Glomerular endothelial cell (primary cell): Measurements from ENCODE around the gene AHCYL2. TPM values are rescaled to one million over a fixed set of nuclear protein-coding genes. Genes with fewer than 3 reads are reported as not detected.
A peak's percentile ranks its signal among the peaks of the same experiment; 100 is the strongest.

Source experiments
- DNase-seq: peaks from one replicate; pipeline ENCODE4 v3.0.0-alpha.2; 2011; ENCODE audit warnings: low read depth, low spot score; ENCODE audit errors: extremely low read depth
- total RNA-seq: library from RNA; depleted of rRNA; stranded (reverse); fragments of >200 nt; gene quantifications from 2 replicates; pipeline ENCODE4 v1.2.3, GENCODE V29; 2015

Gene AHCYL2
- total RNA-seq: 12.1 and 12.4 TPM in 2 replicates

DNA sequence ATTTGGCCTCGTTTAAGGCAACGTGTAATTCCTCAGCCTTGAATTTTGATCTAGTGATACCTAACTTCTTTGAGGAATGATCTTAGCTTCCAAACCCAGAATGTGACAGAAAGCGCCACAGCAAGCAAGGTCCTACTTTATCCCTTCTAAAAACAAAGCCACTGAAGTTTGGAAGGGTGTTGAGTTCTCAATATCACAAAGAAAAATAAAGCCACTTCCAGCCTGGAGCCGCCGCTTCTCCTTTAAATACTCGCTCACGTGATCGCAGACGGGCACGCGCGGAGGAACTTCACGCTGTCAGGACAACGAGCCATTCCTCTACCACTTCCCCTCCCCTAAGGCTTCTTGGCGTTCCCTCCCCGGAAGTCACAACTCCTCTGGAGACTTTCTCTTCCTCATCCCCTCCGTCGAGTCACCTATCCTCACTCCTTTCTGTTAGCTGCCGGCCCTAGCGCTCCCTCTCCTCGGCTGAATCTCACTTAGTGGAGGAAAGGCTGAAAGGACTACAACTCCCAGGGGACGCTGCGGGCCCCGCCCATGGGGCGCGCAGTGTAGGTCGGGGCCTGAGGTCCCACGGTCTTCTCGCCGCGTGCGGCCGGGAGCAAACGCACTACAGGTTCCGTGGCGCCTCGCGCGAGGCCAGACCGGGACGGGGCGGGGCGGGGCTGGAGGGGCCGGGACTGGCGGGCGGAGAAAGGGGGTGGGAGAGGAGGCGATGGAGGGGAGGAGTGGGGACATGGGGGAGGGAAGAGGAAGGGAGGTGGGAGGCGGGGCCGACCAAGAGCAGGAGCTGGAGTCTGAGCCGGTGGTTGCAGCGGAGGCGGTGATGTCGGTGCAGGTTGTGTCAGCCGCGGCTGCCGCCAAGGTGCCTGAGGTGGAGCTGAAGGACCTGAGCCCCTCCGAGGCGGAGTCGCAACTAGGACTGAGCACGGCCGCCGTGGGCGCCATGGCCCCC lies at the start of gene AHCYL2:
Gene AHCYL2, plus strand, starts transcription at position 780 of the 955 bp plus-strand sequence.
- peak; percentile 72 for DNase-seq

DNA sequence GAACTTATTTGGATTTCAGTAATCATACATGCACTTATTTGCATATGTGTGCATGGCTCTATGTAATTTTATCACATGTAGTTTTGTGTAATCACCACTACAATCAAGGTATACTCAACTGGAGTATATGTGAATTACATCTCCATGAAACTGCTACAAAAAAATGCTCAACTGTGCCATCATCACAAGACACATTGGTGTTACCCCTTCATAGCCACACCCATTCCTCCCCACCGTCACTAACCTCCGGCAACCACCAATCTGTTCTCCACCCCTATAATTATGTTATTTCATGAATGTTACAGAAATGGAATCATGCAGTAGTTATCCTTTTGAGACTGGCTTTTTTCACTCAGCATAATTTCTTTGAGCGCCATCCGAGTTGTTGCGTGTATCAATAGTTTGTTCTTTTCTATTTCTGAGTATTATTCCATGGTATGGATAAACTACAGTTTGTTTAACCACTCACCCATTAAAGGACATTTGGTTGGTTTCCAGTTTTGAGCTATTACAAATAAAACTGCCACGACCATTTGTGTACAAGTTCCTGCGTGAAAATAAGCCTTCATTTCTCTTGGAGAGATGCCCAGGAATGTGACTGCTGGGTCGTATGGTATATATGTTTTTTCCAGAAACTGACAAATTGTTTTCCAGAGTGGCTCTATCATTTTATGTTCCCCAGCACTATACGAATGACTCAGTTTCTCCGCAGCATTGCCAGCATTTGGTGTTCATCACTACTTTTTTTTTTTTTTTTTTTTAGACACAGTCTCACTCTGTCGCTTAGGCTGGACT lies 47.7 kb upstream of the AHCYL2 start:
- no peak for DNase-seq

DNA sequence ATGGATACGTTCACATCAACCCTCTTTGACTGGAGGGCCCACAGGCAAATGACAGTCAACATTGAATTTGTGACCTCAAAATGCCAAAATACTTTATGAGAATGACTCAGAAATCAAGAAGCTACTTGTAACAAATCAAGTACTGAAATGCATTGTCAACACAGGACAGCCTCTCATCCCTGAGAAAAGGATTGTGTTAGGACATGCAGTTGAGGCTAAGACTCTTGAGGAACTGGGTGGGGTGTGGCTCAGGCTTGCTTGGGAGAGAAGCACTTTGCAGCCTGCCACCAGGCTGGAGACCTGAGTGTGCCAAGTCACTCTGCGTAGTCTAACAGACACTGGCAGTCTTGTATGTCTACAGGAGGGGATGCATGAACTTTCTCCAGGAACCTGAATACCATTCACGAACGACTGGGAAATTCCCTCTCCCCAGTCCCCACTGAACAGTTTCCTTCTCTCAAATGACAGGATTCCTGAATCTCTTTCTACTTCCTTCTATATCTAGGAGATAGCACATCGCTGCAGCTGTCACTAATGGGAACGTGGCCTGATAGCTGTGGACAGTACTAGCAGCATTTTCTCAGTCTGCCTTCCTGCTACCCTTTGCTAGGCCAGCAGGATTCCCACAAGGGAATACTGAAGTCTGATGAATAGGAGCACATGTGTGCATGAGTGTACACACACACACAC lies 39.7 kb upstream of the AHCYL2 start:
- DNase-seq: no peak

DNA sequence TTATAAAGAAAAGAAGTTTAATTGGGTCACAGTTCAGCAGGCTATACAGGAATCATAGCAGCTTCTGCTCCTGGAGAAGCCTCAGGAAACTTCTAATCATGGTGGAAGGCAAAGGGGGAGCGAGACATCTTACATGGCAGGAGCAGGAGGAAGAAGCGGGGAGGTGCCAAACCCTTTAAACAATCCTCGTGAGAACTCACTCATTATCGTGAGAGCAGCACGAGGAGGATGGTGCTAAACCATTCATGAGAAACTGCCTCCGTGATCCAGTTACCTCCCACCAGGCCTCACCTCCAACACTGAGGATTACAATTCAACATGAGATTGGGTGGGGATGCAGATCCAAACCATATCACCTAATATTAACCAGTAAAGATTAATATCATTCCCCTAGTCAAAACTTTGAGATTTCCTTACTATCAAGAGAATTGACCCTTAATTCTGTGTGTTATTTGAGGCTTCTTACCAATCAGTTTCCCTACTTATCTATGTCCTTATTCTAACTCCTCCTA lies 38.0 kb upstream of the AHCYL2 start:
- DNase-seq: no peak

DNA sequence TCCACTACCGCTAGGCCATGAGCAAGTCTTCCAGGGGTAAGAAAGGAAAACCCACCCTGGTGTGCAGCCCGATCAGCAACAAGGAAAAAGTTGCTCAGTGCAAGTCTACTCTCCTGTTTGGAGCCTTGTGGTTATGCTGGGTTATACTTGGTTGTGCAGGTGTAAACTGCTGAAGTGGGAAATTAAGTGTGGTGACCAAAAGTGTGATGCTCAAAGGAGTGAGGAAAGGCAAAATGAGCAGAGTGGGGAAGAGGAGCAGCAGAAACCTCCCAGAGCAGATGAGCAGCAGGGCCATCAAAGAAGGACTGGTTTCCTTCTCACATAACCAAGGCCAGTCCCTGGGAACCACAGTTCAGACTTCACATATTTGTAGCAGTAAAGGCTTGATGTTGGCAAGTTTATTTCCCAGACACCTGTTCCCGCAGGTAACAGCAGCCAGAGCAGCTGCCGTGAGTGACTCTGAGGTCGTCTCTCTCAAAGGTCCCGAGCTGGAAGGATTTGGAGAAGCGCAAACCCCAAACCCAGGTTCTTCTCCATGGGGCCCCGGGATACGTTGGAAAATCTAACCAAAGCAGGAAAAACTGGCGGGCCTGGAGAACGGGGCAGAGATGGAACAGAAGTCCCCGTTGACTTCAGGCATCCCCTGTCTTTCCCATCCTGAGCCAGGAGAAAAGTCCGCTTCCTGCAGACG lies 37.0 kb upstream of the AHCYL2 start:
- DNase-seq: no peak

DNA sequence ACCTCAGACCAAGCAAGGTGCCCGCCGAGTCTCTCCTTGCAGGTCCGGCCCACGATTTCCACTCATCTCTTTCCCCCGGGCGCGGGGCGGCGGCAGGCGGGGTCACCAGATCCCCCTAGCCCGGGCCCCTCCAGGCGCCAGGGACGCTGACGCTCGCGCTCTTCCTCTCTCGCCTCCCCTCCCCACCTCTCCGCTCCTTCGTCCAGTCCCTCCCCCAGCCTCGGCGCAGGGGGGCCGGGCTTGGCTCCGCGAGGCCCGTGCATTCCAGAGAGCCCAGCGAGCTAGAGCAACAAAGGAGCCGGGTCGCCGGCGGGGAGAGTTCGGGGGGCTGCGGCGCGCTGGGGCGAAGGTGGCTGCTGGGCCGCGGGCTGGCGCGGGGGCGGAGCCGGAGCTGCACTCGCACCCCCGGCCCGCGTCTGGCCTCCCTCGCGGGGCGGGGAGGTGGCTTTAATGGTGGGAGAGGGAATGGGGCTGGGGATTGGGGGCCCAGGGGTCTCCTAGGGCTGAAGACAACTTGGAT lies 36.4 kb upstream of the AHCYL2 start, which contains the start of gene SMO:
Gene SMO, plus strand, starts transcription at position 262 of the 520 bp plus-strand sequence. CDS start 519 bp downstream, outside the sequence.
- no peak for DNase-seq

DNA sequence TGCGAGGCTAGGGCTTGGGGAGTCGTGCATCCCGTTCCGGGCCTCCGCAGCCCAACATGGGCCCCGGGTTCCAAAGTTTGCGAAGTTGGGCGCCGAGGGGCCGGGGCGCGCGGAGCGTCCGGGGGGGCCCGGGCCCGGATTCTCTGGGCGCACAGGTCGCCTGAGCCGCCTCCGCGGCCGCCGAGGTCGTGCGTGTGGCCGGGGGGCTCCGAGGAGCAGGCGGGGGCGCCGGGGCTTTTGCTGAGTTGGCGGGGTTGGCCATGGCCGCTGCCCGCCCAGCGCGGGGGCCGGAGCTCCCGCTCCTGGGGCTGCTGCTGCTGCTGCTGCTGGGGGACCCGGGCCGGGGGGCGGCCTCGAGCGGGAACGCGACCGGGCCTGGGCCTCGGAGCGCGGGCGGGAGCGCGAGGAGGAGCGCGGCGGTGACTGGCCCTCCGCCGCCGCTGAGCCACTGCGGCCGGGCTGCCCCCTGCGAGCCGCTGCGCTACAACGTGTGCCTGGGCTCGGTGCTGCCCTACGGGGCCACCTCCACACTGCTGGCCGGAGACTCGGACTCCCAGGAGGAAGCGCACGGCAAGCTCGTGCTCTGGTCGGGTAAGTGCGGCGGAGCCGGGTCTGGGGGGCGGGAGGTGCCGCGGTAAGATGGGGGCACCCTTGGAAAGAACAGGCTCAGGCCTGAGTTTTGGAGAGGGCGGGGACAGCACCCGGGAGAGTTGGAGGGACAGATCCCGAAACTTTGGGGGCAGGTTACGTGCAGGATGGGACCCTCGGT lies 35.8 kb upstream of the AHCYL2 start:
- no peak for DNase-seq

DNA sequence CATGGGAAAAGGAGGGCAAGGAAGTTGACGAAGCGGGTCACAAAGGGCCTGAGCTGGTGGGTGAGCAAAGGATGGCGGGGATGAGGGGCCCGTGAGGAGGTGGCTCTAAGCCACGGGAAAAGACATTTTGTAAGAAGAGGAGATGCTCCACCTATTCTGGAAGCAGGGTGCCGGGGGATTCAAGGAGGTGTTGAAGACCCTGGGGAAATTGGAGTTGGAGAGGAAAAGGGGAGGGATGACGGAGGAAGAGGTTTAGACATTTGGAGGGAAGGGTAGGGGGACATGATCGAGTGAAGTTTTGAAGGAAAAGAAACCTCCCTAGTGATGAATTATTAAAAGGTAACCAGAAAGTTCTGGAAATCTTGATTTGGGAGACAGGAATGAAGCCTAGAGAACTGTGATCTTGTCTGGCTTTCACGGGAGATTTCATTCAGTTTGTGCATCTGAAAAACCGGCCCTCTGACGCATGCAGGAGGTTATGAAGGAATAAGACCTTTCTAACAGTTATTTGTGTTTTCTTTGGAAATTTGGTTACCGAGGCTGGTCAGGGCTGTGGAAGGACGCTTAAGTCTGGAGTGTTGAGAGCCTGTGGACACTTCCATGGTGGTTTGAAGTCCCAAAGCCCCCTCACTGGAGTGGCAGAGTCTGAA lies 35.0 kb upstream of the AHCYL2 start:
- no peak for DNase-seq

DNA sequence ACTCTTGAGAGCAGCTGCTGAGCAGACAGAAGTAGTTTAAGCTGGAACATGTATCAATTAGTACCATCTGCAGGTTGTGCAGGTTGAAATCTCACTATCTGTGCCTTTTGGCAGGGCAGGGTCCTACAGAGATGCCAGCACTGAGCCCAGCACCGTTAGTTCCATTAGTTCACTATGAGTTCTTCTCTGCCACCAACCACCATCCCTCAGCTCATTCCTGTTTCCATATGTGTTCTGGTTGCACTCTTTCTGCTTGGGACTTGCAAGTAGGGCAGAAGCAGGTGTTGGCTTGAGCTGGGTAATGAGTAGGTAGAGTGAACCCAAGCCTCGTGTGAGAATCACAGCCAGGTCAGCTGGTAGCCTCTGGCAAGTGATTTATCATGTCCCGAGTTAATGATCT lies 33.6 kb upstream of the AHCYL2 start:
- DNase-seq: no peak

DNA sequence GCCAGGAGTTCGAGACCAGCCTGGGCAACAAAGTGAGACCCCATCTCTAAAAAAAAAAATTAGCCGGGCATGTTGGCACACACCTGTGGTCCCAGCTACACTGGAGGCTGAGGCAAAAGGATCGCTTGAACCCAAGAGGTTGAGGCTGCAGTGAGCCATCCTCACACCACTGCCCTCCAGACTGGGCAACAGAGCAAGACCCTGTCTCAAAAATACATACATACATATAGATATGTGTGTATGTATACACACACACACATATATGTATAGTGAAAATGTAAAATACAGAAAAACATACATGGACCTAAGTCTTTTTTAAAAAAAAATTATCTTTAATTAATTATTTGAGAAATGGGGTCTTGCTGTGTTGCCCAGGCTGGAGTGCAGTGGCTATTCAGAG lies 30.9 kb upstream of the AHCYL2 start:
- no peak for DNase-seq

DNA sequence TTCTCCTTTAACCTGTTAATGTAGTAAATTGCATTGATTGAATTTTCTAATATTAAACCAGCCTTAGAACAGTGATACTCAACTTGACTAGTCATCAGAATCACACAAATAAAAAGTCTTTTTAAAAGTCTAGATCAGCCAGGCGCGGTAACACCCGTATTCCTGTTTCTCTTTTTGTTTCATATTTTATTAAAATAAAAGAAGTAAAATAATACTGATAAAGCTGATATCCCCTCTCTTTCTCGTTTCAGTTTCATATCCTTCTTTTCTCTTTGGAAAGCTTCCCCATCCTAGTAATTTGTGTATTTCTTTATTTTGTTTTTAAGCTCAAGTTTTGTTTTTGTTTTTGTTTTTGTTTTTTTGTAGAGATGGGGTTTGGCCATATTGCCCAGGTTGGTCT lies 27.1 kb upstream of the AHCYL2 start:
- DNase-seq: no peak

DNA sequence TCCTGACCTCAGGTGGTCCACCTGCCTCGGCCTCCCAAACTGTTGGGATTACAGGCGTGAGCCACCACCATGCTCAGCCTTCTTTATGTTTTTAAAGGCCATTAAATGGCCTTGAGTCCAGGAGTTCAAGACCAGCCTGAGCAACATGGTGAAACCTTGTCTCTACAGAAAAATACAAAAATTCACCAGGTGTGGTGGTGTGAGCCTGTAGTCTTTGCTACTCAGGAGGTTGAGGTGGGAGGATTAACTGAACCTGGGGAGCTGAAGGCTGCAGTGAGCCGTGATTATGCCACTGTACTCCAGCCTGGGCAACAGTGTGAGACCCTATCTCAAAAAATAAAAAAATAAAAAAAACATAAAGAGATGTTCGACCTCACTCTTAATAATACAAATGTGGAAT lies 25.4 kb upstream of the AHCYL2 start:
- DNase-seq: no peak

DNA sequence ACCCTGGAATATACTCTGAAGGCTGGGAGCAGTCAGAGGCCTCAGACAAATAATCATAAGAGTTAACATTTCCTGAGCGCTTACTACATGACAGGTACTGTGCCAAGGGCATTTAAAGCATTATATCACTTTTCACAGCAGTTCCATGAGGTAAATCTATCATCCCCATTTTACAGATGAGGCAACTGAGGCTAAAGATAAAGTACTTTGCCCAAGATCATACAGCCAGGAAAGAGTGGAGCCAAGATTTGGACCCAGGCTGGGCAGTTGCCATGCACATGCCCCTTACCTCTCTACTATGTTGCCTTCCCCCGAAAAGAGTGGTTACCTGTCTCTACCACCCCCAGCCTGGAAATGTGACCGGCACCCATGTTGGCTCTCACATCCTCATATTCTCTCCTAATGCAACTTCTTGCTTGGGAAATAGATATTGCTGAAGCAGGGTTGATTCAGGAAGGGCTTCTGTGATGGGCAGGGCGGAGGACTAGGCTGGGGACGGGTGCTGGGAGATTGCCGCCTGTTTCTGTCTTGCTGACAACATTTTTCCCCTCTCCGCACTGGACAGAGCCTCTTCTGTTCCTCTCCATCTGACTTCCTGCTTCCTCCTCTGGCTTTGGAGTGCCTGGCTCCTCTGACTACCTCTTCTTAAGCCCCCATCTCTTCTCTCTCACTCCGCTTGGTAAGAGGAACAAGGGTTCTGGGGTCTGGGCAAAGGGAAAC lies 22.6 kb upstream of the AHCYL2 start:
- no peak for DNase-seq

DNA sequence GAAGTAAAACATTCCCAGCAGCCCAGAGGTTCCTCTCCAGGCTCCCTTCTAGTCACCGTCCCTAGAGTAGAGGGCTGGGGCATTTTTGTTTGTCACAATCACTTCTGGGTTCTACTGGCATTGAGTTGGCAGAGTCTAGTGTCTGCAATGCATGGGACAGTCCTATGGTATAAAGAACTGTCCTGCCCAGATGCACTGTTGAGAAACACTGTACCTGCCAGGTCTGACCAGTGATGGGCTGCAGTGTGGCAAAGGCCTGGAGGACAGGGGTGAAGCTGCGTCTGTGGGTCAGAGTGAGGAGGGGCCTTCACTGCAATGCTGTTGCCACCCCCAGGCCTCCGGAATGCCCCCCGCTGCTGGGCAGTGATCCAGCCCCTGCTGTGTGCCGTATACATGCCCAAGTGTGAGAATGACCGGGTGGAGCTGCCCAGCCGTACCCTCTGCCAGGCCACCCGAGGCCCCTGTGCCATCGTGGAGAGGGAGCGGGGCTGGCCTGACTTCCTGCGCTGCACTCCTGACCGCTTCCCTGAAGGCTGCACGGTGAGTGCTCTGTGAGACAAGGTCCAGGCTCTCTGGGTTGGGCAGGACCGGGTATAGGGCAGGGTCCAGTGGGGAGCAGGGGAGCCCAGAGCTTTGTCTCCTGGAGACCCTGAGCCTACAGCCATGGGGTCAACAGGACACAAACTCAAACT lies 21.6 kb upstream of the AHCYL2 start:
- no peak for DNase-seq

DNA sequence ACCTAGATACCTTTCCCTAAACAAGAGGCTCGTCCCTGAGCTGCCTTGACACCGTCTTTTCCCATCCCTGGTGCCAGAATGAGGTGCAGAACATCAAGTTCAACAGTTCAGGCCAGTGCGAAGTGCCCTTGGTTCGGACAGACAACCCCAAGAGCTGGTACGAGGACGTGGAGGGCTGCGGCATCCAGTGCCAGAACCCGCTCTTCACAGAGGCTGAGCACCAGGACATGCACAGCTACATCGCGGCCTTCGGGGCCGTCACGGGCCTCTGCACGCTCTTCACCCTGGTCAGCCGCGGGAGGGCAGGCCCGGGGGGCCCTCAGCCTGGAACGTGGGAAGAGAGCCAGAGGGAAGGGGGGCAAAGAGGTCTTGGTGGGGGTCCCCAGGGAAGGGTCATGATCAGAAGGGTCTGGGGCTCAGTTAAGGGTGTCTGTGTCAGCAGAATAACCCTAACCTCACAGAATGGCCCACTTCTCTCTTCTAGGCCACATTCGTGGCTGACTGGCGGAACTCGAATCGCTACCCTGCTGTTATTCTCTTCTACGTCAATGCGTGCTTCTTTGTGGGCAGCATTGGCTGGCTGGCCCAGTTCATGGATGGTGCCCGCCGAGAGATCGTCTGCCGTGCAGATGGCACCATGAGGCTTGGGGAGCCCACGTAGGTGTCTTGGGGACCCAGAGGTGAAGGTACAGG lies 19.6 kb upstream of the AHCYL2 start:
- DNase-seq: no peak

DNA sequence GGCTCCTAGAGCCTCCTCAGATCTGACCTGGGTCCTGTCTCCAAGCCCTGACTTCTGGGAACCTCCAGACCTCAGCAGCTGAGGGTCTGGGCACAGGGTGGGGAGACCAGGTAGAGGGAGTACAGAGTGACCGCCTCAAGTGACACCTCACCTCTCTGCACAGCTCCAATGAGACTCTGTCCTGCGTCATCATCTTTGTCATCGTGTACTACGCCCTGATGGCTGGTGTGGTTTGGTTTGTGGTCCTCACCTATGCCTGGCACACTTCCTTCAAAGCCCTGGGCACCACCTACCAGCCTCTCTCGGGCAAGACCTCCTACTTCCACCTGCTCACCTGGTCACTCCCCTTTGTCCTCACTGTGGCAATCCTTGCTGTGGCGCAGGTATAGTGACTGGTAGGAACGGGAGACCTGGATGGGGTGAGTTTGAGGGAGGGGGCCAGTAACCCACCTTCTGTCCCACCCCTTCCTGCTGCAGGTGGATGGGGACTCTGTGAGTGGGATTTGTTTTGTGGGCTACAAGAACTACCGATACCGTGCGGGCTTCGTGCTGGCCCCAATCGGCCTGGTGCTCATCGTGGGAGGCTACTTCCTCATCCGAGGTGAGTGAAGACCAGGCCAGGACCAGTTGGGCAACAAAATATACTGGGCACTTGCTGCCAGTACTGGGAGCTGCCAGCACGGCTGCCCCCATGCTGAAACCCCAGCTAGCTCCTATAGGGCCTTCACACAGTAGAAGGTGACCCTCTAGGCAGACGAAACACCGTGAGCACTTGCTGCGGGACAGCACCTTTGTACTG lies 18.6 kb upstream of the AHCYL2 start:
- no peak for DNase-seq
